SU-DHL-6 (cell line): ENCODE measurements around the gene EFTUD2.

ENCODE experiments used
- EZH2phosphoT487 ChIP-seq: fragments of 200-600 bp; sonication (generic), shearing (Covaris generic); conservative IDR thresholded peaks from 2 replicates; pipeline ENCODE4 v1.6.1; 2018; ENCODE audit warnings: mild to moderate bottlenecking, antibody characterized with exemption, low read length, moderate library complexity, mixed read lengths
- TF ChIP-seq, protein P1 (sequence below): fragments of 200-600 bp; sonication (generic); IDR thresholded peaks from one replicate; pipeline ENCODE4 v1.5.1; 2017; ENCODE audit warnings: antibody characterized with exemption, mild to moderate bottlenecking, low read length, moderate library complexity; ENCODE audit not compliant: insufficient read depth, poor library complexity, severe bottlenecking

DNA sequence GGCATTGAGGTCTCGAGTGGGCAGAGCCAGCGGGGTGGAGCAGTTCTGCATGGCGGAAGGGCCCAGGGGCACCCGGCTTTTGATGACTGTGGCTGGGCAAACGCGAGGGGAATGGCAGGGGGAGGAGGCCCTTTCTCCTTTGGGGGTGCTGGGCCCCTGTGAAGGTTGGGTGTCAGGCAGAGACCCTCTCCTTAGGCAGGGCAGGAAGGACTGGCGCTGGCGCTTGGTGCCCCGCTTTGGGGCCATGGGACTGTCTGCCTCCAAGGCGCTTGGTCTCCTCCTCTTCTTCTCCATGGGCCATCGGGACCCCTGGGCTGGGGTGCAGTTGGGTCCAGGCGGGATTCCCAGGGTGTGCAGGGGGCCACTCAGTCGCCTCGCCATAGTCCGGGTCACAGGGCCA, 28.9 kb upstream of the EFTUD2 start:
- TF ChIP-seq, protein P1, sequence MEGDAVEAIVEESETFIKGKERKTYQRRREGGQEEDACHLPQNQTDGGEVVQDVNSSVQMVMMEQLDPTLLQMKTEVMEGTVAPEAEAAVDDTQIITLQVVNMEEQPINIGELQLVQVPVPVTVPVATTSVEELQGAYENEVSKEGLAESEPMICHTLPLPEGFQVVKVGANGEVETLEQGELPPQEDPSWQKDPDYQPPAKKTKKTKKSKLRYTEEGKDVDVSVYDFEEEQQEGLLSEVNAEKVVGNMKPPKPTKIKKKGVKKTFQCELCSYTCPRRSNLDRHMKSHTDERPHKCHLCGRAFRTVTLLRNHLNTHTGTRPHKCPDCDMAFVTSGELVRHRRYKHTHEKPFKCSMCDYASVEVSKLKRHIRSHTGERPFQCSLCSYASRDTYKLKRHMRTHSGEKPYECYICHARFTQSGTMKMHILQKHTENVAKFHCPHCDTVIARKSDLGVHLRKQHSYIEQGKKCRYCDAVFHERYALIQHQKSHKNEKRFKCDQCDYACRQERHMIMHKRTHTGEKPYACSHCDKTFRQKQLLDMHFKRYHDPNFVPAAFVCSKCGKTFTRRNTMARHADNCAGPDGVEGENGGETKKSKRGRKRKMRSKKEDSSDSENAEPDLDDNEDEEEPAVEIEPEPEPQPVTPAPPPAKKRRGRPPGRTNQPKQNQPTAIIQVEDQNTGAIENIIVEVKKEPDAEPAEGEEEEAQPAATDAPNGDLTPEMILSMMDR = no peak
- TF ChIP-seq EZH2phosphoT487 = no peak
